Neural progenitor cell (in vitro differentiated cells): ENCODE results near the gene CD2AP. TPM values are rescaled to one million over a fixed set of nuclear protein-coding genes. Genes with fewer than 3 reads are reported as not detected.

ENCODE experiments used
- DNase-seq: peaks from one replicate; pipeline ENCODE4 v3.0.0-alpha.2; 2016; ENCODE audit warnings: low spot score
- H2AFZ ChIP-seq: fragments of 200-600 bp; sonication (generic); replicated peaks from 2 replicates; pipeline ENCODE4 v1.6.1; 2016; ENCODE audit warnings: antibody characterized with exemption
- H3F3A ChIP-seq: fragments of 200-600 bp; sonication (generic); 2 replicates; pipeline ENCODE4 v1.6.1; 2016; ENCODE audit warnings: antibody characterized with exemption, low read depth
- H3K27ac ChIP-seq: fragments of 200-600 bp; sonication (generic); 2 replicates; pipeline ENCODE4 v1.5.1; 2016; ENCODE audit warnings: mild to moderate bottlenecking
- H3K27me3 ChIP-seq: fragments of 200-600 bp; sonication (generic); 2 replicates; pipeline ENCODE4 v1.6.1; 2016; ENCODE audit warnings: mild to moderate bottlenecking, moderate library complexity
- H3K36me3 ChIP-seq: fragments of 200-600 bp; sonication (generic); 2 replicates; pipeline ENCODE4 v1.5.1; 2016
- H3K4me1 ChIP-seq: fragments of 200-600 bp; sonication (generic); 2 replicates; pipeline ENCODE4 v1.6.1; 2016; ENCODE audit warnings: mixed run types
- H3K4me2 ChIP-seq: fragments of 200-600 bp; sonication (generic); 2 replicates; pipeline ENCODE4 v1.6.1; 2016
- H3K4me3 ChIP-seq: fragments of 200-600 bp; sonication (generic); 2 replicates; pipeline ENCODE4 v1.5.1; 2016
- H3K79me2 ChIP-seq: fragments of 200-600 bp; sonication (generic); 2 replicates; pipeline ENCODE4 v1.6.1; 2016; ENCODE audit warnings: low read depth
- H3K9ac ChIP-seq: fragments of 200-600 bp; sonication (generic); 2 replicates; pipeline ENCODE4 v1.6.1; 2016
- H3K9me3 ChIP-seq: fragments of 200-600 bp; sonication (generic); 2 replicates; pipeline ENCODE4 v1.5.1; 2016; ENCODE audit warnings: low read depth
- H4K20me1 ChIP-seq: fragments of 200-600 bp; sonication (generic); 2 replicates; pipeline ENCODE4 v1.6.1; 2016; ENCODE audit warnings: low read depth
- H3K27ac Mint-ChIP-seq: 3 replicates; pipeline ENCODE4 v1.8.0; 2021; ENCODE audit warnings: mixed read lengths
- H3K27me3 Mint-ChIP-seq: 2 replicates; pipeline ENCODE4 v1.8.0; 2022; ENCODE audit warnings: low read depth, mild to moderate bottlenecking, inconsistent platforms, moderate library complexity, mixed read lengths; ENCODE audit not compliant: insufficient read depth
- H3K36me3 Mint-ChIP-seq: 3 replicates; pipeline ENCODE4 v1.8.0; 2021; ENCODE audit warnings: mixed read lengths
- H3K4me1 Mint-ChIP-seq: 3 replicates; pipeline ENCODE4 v1.8.0; 2021; ENCODE audit warnings: mixed read lengths
- H3K4me3 Mint-ChIP-seq: 3 replicates; pipeline ENCODE4 v1.8.0; 2021; ENCODE audit warnings: mild to moderate bottlenecking, moderate library complexity, mixed read lengths
- H3K9me3 Mint-ChIP-seq: 3 replicates; pipeline ENCODE4 v1.8.0; 2020; ENCODE audit warnings: mixed read lengths
- EZH2 ChIP-seq: fragments of 200-600 bp; sonication (generic); IDR thresholded peaks from 2 replicates; pipeline ENCODE4 v1.6.1; 2017; ENCODE audit warnings: antibody characterized with exemption, mild to moderate bottlenecking, moderate library complexity
- EZH2phosphoT487 ChIP-seq: fragments of 200-600 bp; sonication (generic); IDR thresholded peaks from 2 replicates; pipeline ENCODE4 v1.6.1; 2017; ENCODE audit warnings: antibody characterized with exemption
- total RNA-seq: library from RNA; depleted of rRNA; stranded (reverse); fragments of >200 nt; gene quantifications from 2 replicates; pipeline ENCODE4 v1.2.3, GENCODE V29; 2015; ENCODE audit warnings: low replicate concordance
- TF ChIP-seq, protein P1 (sequence below): fragments of 200-600 bp; sonication (generic); IDR thresholded peaks from 2 replicates; pipeline ENCODE4 v1.5.1; 2017; ENCODE audit warnings: antibody characterized with exemption, mild to moderate bottlenecking

The CD2AP gene
- total RNA-seq, 1 donor from 2014 or later = 55.3 TPM

- no peak for DNase-seq
- Histone ChIP-seq H3K36me3 (peaks cover 11% of the 10 kb centered on the region), H3K27me3 (no peaks in the 10 kb centered on the region), H4K20me1 (no peaks in the 10 kb centered on the region), H3K27ac (no peak overlapping the region), H3K4me2 (no peak overlapping the region), H3K4me3 (no peak overlapping the region), H3K79me2 (peaks cover 37% of the 10 kb centered on the region), H3K9me3 (no peaks in the 10 kb centered on the region), H3K4me1 (peaks cover 4% of the 10 kb centered on the region), H3F3A (no peaks in the 10 kb centered on the region), H2AFZ (no peak overlapping the region), H3K9ac (no peak overlapping the region)
- H3K27ac Mint-ChIP-seq = no peak overlapping the region
- H3K4me3 Mint-ChIP-seq = no peak overlapping the region
- H3K9me3 Mint-ChIP-seq = no peaks in the 10 kb centered on the region
- no peaks in the 10 kb centered on the region for H3K27me3 Mint-ChIP-seq
- H3K36me3 Mint-ChIP-seq = peaks cover 2% of the 10 kb centered on the region
- no peak for TF ChIP-seq EZH2phosphoT487
- H3K4me1 Mint-ChIP-seq = no peaks in the 10 kb centered on the region
These were observed 95.5 kb downstream of the CD2AP start for GRCh38 chr6:47573109-47573508.

DNA sequence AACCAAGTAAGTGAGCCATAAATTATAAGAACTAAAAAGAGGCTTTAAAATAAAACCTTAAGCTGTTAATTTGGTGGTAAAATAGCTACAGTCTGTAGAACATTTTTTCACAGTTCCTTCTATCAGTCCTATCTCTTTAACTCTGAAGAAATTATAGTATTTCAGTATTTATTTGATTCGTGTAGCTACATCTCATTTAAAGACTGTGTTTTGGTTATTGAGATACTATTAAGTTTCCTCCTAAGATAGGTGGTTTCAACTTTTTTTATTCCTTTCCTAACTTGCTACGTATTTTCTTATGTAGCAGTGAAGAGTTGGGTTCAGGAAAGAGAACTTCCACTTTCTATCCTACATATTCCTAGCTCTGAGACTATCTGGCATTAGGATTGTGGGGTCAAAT, 97.2 kb downstream of the CD2AP start:
- no peak for DNase-seq
- Histone ChIP-seq H3K79me2 (peaks cover 29% of the 10 kb centered on the region), H3K27me3 (no peaks in the 10 kb centered on the region), H3F3A (no peaks in the 10 kb centered on the region), H3K9ac (no peak overlapping the region), H3K36me3 (peaks cover 11% of the 10 kb centered on the region), H4K20me1 (no peaks in the 10 kb centered on the region), H3K9me3 (no peaks in the 10 kb centered on the region), H3K27ac (no peak overlapping the region), H2AFZ (no peak overlapping the region), H3K4me1 (peaks cover 4% of the 10 kb centered on the region), H3K4me2 (no peak overlapping the region), H3K4me3 (no peak overlapping the region)
- Mint-ChIP-seq H3K27me3 (no peaks in the 10 kb centered on the region), H3K4me3 (no peak overlapping the region), H3K36me3 (peaks cover 5% of the 10 kb centered on the region), H3K4me1 (no peaks in the 10 kb centered on the region), H3K27ac (no peak overlapping the region), H3K9me3 (no peaks in the 10 kb centered on the region)
- TF ChIP-seq, protein P1, sequence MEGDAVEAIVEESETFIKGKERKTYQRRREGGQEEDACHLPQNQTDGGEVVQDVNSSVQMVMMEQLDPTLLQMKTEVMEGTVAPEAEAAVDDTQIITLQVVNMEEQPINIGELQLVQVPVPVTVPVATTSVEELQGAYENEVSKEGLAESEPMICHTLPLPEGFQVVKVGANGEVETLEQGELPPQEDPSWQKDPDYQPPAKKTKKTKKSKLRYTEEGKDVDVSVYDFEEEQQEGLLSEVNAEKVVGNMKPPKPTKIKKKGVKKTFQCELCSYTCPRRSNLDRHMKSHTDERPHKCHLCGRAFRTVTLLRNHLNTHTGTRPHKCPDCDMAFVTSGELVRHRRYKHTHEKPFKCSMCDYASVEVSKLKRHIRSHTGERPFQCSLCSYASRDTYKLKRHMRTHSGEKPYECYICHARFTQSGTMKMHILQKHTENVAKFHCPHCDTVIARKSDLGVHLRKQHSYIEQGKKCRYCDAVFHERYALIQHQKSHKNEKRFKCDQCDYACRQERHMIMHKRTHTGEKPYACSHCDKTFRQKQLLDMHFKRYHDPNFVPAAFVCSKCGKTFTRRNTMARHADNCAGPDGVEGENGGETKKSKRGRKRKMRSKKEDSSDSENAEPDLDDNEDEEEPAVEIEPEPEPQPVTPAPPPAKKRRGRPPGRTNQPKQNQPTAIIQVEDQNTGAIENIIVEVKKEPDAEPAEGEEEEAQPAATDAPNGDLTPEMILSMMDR = no peak
- no peak for TF ChIP-seq EZH2phosphoT487

DNA sequence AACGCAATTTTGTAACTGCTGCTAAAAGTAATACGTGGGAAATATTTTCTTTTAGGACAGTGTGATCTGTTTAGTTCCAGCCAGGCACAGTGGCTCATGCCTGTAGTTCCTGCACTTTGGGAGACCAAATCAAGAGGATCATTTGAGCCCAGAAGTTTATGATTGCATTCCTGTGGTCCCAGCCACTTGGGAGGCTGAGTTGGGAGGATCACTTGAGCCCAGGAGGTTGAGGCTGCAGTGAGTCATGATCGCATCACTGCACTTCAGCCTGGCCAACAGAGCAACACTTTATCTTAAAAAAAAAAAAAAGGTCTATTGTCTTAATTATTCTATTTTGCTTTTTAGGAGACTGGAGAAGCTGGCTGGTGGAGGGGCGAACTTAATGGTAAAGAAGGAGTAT, 101.5 kb downstream of the CD2AP start:
- Histone ChIP-seq H3K9me3 (no peaks in the 10 kb centered on the region), H3K4me2 (no peak overlapping the region), H3K27ac (no peak overlapping the region), H3K79me2 (no peaks in the 10 kb centered on the region), H3K4me3 (no peak overlapping the region), H4K20me1 (no peaks in the 10 kb centered on the region), H3K9ac (no peak overlapping the region), H3K27me3 (no peaks in the 10 kb centered on the region), H3F3A (no peaks in the 10 kb centered on the region), H3K4me1 (no peaks in the 10 kb centered on the region), H2AFZ (no peak overlapping the region), H3K36me3 (peaks cover 18% of the 10 kb centered on the region)
- H3K27me3 Mint-ChIP-seq = no peaks in the 10 kb centered on the region
- H3K4me1 Mint-ChIP-seq = no peaks in the 10 kb centered on the region
- no peaks in the 10 kb centered on the region for H3K9me3 Mint-ChIP-seq
- TF ChIP-seq, protein P1 = no peak
- TF ChIP-seq EZH2 (no peak), EZH2phosphoT487 (no peak)
- no peak overlapping the region for H3K27ac Mint-ChIP-seq
- no peak for DNase-seq
- H3K36me3 Mint-ChIP-seq = peaks cover 17% of the 10 kb centered on the region
- no peak overlapping the region for H3K4me3 Mint-ChIP-seq

DNA sequence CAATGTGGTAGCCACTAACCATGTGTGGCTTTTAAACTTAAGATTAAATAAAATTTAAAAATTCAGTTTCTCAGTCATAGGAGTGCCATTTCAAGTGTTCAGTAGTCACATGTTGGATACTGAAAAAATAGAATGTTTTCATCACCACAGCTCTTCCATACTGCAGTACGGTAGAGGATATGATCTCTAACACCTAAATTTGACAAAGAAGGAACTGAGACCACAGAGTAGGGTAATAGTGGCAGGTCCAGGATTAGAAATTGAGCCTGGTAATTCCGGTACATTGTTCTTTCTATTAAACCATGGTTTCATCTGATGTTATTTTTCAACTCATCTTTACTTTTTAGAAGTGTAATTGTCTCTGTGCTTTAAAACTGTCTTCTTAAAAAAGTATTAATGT, 104.0 kb downstream of the CD2AP start:
- Histone ChIP-seq H3K4me1 (no peaks in the 10 kb centered on the region), H3K36me3 (peaks cover 17% of the 10 kb centered on the region), H3K4me3 (no peak overlapping the region), H3K9me3 (no peaks in the 10 kb centered on the region), H3K27me3 (no peaks in the 10 kb centered on the region), H3K79me2 (no peaks in the 10 kb centered on the region), H3F3A (no peaks in the 10 kb centered on the region), H3K4me2 (no peak overlapping the region), H4K20me1 (no peaks in the 10 kb centered on the region), H3K9ac (no peak overlapping the region), H2AFZ (no peak overlapping the region), H3K27ac (no peak overlapping the region)
- no peak for DNase-seq
- Mint-ChIP-seq H3K9me3 (no peaks in the 10 kb centered on the region), H3K36me3 (peaks cover 19% of the 10 kb centered on the region), H3K27me3 (no peaks in the 10 kb centered on the region), H3K4me3 (no peak overlapping the region), H3K27ac (no peak overlapping the region), H3K4me1 (no peaks in the 10 kb centered on the region)
- TF ChIP-seq EZH2phosphoT487 = no peak
- TF ChIP-seq, protein P1 = no peak
- TF ChIP-seq EZH2 = no peak
